ENCODE data around the gene CTSS.

Gene CTSS

GRCh38 chr1:150765296-150765976 lies at the start of gene CTSS:
TSS of gene CTSS (minus strand) at chr1:150765778. CDS start at chr1:150764763, 1,015 bp downstream.
- H3K4me3 ChIP-seq (ENCODE audit: low read depth, low read length) = peak within 1 kb of the TSS; percentile 57

DNA sequence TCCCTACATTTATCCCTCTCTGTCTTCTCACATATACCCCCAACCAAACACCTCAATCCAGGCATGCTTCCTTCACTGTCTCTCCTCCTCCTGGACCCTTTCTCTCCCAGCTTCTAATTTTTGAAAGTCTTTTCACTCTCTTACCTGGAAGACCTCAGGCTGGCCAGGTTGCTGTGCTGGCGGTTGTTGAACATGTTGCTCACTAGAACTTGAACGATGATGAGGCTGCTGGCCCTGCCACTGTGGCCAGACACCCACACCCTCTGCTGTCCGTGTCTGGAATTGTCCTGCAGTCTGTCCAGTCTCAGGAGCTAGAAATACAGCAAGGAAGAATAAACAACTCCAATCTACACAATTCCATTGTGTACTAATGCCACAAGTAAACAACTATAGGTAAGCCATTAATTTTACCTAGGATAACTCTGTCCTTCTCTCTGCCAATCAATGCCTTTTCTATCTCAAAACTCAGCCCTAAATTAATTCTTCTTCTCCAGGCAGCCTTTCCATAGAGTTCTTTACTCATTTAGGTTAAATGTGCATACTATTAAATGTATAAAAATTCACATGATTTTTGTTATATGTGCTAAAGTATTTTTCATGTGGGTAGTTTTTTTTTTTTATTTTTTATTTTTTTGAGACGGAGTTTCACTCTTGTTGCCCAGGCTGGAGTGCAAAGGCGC lies 47.6 kb upstream of the CTSS start:
- no peak overlapping the region for H3K4me3 ChIP-seq (ENCODE audit: low read depth, low read length)
- TF ChIP-seq, protein P1, sequence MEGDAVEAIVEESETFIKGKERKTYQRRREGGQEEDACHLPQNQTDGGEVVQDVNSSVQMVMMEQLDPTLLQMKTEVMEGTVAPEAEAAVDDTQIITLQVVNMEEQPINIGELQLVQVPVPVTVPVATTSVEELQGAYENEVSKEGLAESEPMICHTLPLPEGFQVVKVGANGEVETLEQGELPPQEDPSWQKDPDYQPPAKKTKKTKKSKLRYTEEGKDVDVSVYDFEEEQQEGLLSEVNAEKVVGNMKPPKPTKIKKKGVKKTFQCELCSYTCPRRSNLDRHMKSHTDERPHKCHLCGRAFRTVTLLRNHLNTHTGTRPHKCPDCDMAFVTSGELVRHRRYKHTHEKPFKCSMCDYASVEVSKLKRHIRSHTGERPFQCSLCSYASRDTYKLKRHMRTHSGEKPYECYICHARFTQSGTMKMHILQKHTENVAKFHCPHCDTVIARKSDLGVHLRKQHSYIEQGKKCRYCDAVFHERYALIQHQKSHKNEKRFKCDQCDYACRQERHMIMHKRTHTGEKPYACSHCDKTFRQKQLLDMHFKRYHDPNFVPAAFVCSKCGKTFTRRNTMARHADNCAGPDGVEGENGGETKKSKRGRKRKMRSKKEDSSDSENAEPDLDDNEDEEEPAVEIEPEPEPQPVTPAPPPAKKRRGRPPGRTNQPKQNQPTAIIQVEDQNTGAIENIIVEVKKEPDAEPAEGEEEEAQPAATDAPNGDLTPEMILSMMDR (IDR thresholded peaks at IDR 0.05; ENCODE audit: borderline replicate concordance, insufficient read depth, low read depth, low read length) = peak; percentile 71

More at GRCh38 chr1:150765296-150765976, at the start of gene CTSS:
- TF ChIP-seq, protein P1 (IDR thresholded peaks at IDR 0.05; ENCODE audit: borderline replicate concordance, insufficient read depth, low read depth, low read length) = no peak

DNA sequence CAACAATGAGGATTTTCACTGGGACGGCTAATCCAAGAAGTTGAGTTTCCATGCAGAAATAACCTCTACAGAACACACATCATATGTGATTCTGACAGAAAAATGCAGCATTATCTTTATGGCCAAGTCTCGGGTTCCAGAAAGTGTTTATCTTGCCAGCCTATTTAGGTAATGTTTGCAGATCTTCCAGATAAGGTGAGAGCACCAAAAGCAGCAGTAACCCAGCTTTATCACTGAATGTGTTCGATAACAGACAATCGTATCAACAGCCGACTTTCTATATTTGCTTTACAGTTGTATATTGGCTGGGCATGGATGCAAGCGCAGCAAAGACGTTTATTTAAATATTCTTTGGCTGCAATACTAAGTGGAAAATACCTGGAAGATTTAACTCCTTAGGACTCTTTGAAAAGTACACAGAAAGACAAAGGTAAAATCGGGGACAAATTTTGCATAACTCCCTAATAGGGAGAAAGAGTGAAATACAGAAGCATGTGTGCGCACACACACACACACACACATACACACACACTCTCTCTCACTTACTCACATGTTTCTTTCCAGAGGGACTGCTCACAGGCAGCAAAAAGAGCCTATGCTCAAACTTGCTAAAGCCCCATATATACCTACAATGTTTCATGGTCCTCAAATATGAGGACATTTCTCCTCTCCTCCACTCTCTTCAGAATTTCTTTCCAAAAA lies 45.5 kb upstream of the CTSS start:
- H3K4me3 ChIP-seq (ENCODE audit: low read depth, low read length) = no peak overlapping the region
- TF ChIP-seq, protein P1 (IDR thresholded peaks at IDR 0.05; ENCODE audit: borderline replicate concordance, insufficient read depth, low read depth, low read length) = no peak

DNA sequence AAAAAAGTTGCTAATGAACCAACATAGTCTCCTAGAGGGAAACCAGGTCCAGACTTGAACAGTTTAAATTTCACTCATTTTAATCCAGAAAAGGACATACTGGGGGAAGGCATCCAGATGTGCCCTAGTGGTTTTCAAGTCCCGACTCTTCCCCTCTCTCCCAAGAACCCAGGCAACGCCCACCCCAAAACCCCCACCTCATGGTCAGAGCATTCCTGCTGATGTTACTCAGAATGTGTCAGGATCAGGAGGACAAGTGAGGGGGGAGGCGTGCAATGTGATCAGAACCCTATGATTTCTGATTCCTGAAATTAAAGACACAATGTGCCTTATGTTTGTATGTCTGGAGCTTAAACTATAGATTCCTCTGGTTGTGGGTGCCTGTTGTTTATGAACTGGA lies 44.1 kb upstream of the CTSS start:
- TF ChIP-seq, protein P1 (IDR thresholded peaks at IDR 0.05; ENCODE audit: borderline replicate concordance, insufficient read depth, low read depth, low read length) = no peak
- H3K4me3 ChIP-seq (ENCODE audit: low read depth, low read length) = no peak overlapping the region

DNA sequence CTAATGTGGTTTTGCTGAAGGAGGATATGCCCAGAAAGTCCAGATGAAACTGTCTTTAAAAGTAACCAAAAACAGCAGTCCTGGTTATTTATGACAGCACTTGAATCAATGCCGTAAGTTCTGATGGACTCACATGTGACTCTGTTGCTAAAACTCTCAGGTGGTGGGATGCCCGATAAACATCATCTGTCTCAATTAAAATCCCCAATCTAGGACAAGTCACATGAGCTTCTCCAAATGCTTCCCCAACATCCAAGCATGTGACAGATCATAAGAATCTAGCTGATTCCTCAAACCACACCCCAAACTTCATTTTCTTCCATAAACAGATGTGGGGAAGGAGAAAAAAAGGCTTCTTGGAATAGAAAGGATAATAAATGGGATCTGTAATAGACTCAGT lies 43.3 kb upstream of the CTSS start:
- TF ChIP-seq, protein P1 (IDR thresholded peaks at IDR 0.05; ENCODE audit: borderline replicate concordance, insufficient read depth, low read depth, low read length) = no peak
- no peak overlapping the region for H3K4me3 ChIP-seq (ENCODE audit: low read depth, low read length)

GRCh38 chr1:150808121-150808520 lies 42.5 kb upstream of the CTSS start, which contains the start of gene CTSK:
TSS of gene CTSK (minus strand) at chr1:150808260. CDS start at chr1:150806805, 1,455 bp downstream.
- H3K4me3 ChIP-seq (ENCODE audit: low read depth, low read length) = no peak within 1 kb of the TSS

More at GRCh38 chr1:150808121-150808520, 42.5 kb upstream of the CTSS start, which contains the start of gene CTSK:
- TF ChIP-seq, protein P1 (IDR thresholded peaks at IDR 0.05; ENCODE audit: borderline replicate concordance, insufficient read depth, low read depth, low read length) = no peak
